Measurements from ENCODE around the gene PHOX2B. TPM values are rescaled to one million over a fixed set of nuclear protein-coding genes. Genes with fewer than 3 reads are reported as not detected.

The PHOX2B gene
- total RNA-seq, 2 donors from 2014 or later, result not detected

DNA sequence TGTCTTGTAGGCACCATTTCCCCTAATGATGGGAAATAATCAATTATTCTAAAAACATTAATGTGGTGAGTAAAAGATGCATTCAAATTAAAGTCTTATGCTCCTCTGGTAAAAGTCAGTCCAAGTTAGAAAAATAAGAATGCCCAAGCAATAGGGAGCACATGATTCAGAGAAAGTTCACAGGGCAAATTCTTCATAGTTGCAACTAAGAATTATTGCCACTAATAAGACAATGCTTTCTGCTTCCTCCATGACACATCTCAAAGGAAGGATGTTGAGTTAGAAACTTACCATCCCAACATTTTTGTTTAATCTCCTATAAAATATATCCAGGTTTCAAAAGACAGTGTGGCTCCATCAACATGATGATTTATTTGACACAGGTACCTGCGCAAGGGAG lies 26.3 kb downstream of the PHOX2B start:
- H3K27ac ChIP-seq, result no peak overlapping the region
- H3K27me3 ChIP-seq, result no peaks in the 10 kb centered on the region
- H3K36me3 ChIP-seq, result no peaks in the 10 kb centered on the region
- H3K4me3 ChIP-seq, result no peak overlapping the region
- H3K9me3 ChIP-seq, result peaks cover 0 to 19% of the 10 kb centered on the region in 2 donors
- TF ChIP-seq, protein P1, sequence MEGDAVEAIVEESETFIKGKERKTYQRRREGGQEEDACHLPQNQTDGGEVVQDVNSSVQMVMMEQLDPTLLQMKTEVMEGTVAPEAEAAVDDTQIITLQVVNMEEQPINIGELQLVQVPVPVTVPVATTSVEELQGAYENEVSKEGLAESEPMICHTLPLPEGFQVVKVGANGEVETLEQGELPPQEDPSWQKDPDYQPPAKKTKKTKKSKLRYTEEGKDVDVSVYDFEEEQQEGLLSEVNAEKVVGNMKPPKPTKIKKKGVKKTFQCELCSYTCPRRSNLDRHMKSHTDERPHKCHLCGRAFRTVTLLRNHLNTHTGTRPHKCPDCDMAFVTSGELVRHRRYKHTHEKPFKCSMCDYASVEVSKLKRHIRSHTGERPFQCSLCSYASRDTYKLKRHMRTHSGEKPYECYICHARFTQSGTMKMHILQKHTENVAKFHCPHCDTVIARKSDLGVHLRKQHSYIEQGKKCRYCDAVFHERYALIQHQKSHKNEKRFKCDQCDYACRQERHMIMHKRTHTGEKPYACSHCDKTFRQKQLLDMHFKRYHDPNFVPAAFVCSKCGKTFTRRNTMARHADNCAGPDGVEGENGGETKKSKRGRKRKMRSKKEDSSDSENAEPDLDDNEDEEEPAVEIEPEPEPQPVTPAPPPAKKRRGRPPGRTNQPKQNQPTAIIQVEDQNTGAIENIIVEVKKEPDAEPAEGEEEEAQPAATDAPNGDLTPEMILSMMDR (IDR thresholded peaks at IDR 0.05), result no peak
- DNase-seq (ENCODE audit: low spot score), result no peak
- no peaks in the 10 kb centered on the region for H3K4me1 ChIP-seq

DNA sequence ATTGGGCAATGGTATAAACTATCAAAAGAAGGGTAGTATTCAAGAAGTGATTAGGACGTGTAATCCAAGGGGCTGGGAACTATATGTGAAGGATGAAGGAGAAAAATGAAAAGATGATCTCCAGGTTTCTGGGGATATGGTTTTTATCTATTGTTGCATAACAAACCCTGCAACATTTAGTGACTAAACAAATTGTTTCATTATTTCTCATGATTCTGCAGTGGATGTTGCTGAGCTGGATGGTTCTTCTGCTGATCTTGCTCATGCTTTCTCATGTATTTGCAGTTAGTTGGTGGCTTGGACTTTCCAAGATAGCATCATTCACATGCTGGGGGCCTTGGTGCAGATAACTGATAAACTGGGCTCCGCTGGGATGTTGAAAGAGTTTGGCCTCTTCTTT lies 29.1 kb downstream of the PHOX2B start:
- no peaks in the 10 kb centered on the region for H3K36me3 ChIP-seq
- H3K9me3 ChIP-seq, result no peaks in the 10 kb centered on the region
- no peak overlapping the region for H3K4me3 ChIP-seq
- no peak for DNase-seq (ENCODE audit: low spot score)
- H3K27me3 ChIP-seq, result no peaks in the 10 kb centered on the region
- no peaks in the 10 kb centered on the region for H3K4me1 ChIP-seq
- TF ChIP-seq, protein P1 (IDR thresholded peaks at IDR 0.05), result no peak
- no peak overlapping the region for H3K27ac ChIP-seq

DNA sequence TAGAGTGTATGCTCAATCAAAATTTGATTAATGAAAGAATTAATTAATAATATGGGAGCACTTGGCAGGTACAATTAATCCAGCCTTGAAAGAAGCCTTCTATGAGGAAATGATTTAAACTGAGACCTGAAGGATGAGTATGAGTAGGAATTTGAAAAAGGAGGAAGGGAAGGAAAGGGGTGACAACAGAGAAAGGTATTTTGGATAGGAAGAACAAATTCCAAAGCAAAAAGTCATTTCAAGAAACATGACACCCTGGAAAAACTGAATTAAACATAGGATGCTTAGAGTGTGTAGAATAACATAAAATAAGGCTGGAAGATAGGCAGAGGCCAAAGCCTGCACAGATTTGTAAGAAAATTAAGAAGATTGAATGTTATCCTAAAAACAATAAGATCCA lies 29.6 kb downstream of the PHOX2B start:
- DNase-seq (ENCODE audit: low spot score), result no peak
- H3K27me3 ChIP-seq, result no peaks in the 10 kb centered on the region
- TF ChIP-seq, protein P1 (IDR thresholded peaks at IDR 0.05), result no peak
- no peak overlapping the region for H3K27ac ChIP-seq
- no peaks in the 10 kb centered on the region for H3K4me1 ChIP-seq
- no peaks in the 10 kb centered on the region for H3K9me3 ChIP-seq
- no peak overlapping the region for H3K4me3 ChIP-seq
- H3K36me3 ChIP-seq, result no peaks in the 10 kb centered on the region

DNA sequence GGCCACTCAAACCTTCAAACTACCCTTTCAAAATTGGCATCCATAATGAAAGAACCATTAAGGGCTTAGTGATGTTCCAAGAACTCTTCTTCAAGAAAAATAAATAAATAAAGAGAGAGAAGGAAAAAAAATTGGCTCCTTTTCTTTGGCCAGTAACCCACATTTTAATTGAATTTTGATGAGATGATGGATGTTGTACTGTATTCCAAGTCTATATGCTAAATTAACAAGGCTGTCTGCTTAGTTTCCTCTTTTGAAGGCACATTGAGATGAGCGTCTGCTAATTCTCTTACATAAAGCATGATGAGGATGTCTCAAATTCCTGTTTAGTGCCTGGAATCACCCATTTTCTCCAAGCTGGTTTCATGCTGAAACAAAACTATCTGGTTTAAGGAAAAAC lies 33.4 kb downstream of the PHOX2B start:
- no peak for DNase-seq (ENCODE audit: low spot score)
- TF ChIP-seq, protein P1 (IDR thresholded peaks at IDR 0.05), result no peak
- H3K4me3 ChIP-seq, result no peak overlapping the region
- no peak overlapping the region for H3K27ac ChIP-seq
- no peaks in the 10 kb centered on the region for H3K9me3 ChIP-seq
- no peaks in the 10 kb centered on the region for H3K27me3 ChIP-seq
- no peaks in the 10 kb centered on the region for H3K36me3 ChIP-seq
- H3K4me1 ChIP-seq, result no peaks in the 10 kb centered on the region

DNA sequence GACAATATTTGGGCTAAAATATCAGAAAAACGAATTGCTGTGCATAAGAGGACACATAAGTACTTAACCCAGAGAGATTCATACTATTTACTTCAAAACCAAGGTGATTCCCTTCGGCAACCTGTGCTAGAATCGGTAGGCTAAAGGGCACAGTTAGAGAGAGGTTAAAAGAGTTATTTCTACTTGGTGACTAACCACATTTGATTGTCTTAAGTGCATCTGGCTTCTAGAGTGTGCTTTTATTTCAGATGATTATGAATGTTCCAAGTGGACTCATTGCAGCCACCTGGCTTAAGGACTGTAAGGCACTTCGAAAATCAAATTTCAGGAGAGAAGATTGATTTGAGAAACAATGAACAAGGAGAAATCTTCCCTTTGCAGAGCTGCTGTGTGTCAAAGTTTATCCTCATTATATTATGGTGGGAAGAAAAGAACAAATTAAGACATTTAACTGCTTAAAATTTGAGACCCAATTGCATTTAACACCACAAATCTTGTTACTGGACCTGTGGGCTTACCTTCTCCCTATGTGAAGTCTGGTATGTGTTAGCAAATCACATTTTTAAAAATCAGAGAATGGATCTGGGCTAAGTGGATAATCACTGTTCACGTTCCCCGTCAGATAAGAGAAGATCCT lies 34.0 kb downstream of the PHOX2B start:
- TF ChIP-seq, protein P1 (IDR thresholded peaks at IDR 0.05), result no peak
- H3K4me3 ChIP-seq, result no peak overlapping the region
- DNase-seq (ENCODE audit: low spot score), result no peak
- H3K4me1 ChIP-seq, result no peaks in the 10 kb centered on the region
- H3K36me3 ChIP-seq, result no peaks in the 10 kb centered on the region
- no peak overlapping the region for H3K27ac ChIP-seq
- no peaks in the 10 kb centered on the region for H3K9me3 ChIP-seq
- no peaks in the 10 kb centered on the region for H3K27me3 ChIP-seq

DNA sequence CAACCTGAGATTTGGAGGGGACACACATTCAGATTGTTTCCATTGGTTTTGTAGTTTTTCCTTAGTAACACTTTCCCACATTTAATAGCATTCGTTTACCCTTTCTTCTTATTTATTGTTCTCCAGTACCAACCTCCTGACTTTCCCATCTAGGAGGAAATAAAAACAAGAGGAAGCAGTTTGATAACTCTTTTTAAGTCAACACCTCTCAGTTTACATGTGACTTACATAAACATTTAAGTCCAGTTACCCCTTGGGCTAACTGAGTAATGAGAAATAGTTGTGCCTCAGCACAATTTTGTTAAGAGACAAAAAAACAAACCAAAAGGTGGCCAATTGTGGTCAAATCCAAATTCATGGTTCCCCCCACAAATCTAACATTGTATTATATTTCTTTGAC lies 34.8 kb downstream of the PHOX2B start:
- Histone ChIP-seq H3K9me3 (no peaks in the 10 kb centered on the region), H3K4me3 (no peak overlapping the region), H3K27me3 (no peaks in the 10 kb centered on the region), H3K36me3 (no peaks in the 10 kb centered on the region), H3K27ac (no peak overlapping the region), H3K4me1 (no peaks in the 10 kb centered on the region)
- TF ChIP-seq, protein P1 (IDR thresholded peaks at IDR 0.05), result no peak
- DNase-seq (ENCODE audit: low spot score), result no peak

All from right atrium auricular region (tissue), 2 donors.